Measurements from ENCODE around the gene LMO1. TPM values are rescaled to one million over a fixed set of nuclear protein-coding genes. Genes with fewer than 3 reads are reported as not detected.

Gene LMO1
- total and polyA plus RNA-seq, 7 donors, result 0.74 to 9.3 (median 3.2) TPM

- ATAC-seq (no peak), DNase-seq (no peak)
- no peaks in the 10 kb centered on the region for H3K9me3 ChIP-seq
- 90 to 92% (median 91%) methylated on average over 5 of the region's 5 CpGs for WGBS, 3 donors
- H3K4me3 ChIP-seq, result no peak overlapping the region
- H3K27ac ChIP-seq, result no peak overlapping the region
- TF ChIP-seq CTCF (IDR thresholded peaks at IDR 0.05), result no peak
- H3K4me1 ChIP-seq, result no peaks in the 10 kb centered on the region
- no peaks in the 10 kb centered on the region for H3K36me3 ChIP-seq (ENCODE audit: insufficient read depth in 1 of 2, low read depth in 1 of 2)
- H3K27me3 ChIP-seq (ENCODE audit: insufficient read depth in 3 of 3, low read length in 2 of 3), result no peaks in the 10 kb centered on the region
- intact Hi-C loops (cut with DNase I), result no loop called here
Observed at GRCh38 chr11:8243458-8243857, 20.2 kb downstream of the LMO1 start.

GRCh38 chr11:8242499-8243280, 21.0 kb downstream of the LMO1 start:
- no peaks in the 10 kb centered on the region for H3K27me3 ChIP-seq (ENCODE audit: insufficient read depth in 3 of 3, low read length in 2 of 3)
- no peak overlapping the region for H3K27ac ChIP-seq
- H3K4me3 ChIP-seq, result no peak overlapping the region
- 53 to 60% (median 57%) methylated on average over 19 of the region's 19 CpGs for WGBS, 3 donors
- H3K4me1 ChIP-seq, result no peaks in the 10 kb centered on the region
- ATAC-seq (no peak), DNase-seq (no peak)
- H3K9me3 ChIP-seq, result no peaks in the 10 kb centered on the region
- intact Hi-C loops (cut with DNase I), result no loop called here
- no peak for TF ChIP-seq CTCF (IDR thresholded peaks at IDR 0.05)
- H3K36me3 ChIP-seq (ENCODE audit: insufficient read depth in 1 of 2, low read depth in 1 of 2), result no peaks in the 10 kb centered on the region

- H3K4me3 ChIP-seq, result no peak overlapping the region
- no peak overlapping the region for H3K27ac ChIP-seq
- no peaks in the 10 kb centered on the region for H3K36me3 ChIP-seq (ENCODE audit: insufficient read depth in 1 of 2, low read depth in 1 of 2)
- H3K4me1 ChIP-seq, result no peaks in the 10 kb centered on the region
- ATAC-seq, result no peak
- TF ChIP-seq CTCF (IDR thresholded peaks at IDR 0.05), result no peak
- no peak for DNase-seq
- H3K9me3 ChIP-seq, result no peaks in the 10 kb centered on the region
- 77 to 80% (median 79%) methylated on average over 3 of the region's 3 CpGs for WGBS, 3 donors
- no peaks in the 10 kb centered on the region for H3K27me3 ChIP-seq (ENCODE audit: insufficient read depth in 3 of 3, low read length in 2 of 3)
- intact Hi-C loops (cut with DNase I), result no loop called here
Observed at GRCh38 chr11:8242118-8242475, 21.6 kb downstream of the LMO1 start.

- TF ChIP-seq CTCF (IDR thresholded peaks at IDR 0.05), result no peak
- Histone ChIP-seq H3K4me3 (no peak overlapping the region), H3K27me3 (ENCODE audit: insufficient read depth in 3 of 3, low read length in 2 of 3) (no peaks in the 10 kb centered on the region), H3K36me3 (ENCODE audit: insufficient read depth in 1 of 2, low read depth in 1 of 2) (no peaks in the 10 kb centered on the region), H3K4me1 (no peaks in the 10 kb centered on the region), H3K9me3 (no peaks in the 10 kb centered on the region), H3K27ac (no peak overlapping the region)
- intact Hi-C loops (cut with DNase I), result no loop called here
- DNase-seq (no peak), ATAC-seq (no peak)
Observed at GRCh38 chr11:8241373-8242117, 22.1 kb downstream of the LMO1 start.
